Activated naive CD4-positive, alpha-beta T cell treated with anti-CD3 and anti-CD28 coated beads, Interleukin-2, amount 50 U/mL, for 16 hours (primary cell): ENCODE results near the gene GALR3.
A peak's percentile ranks its signal among the peaks of the same experiment; 100 is the strongest.

Experiments
- DNase-seq: peaks from one replicate; pipeline ENCODE4 v3.0.0-alpha.2; 2020

The GALR3 gene

DNA sequence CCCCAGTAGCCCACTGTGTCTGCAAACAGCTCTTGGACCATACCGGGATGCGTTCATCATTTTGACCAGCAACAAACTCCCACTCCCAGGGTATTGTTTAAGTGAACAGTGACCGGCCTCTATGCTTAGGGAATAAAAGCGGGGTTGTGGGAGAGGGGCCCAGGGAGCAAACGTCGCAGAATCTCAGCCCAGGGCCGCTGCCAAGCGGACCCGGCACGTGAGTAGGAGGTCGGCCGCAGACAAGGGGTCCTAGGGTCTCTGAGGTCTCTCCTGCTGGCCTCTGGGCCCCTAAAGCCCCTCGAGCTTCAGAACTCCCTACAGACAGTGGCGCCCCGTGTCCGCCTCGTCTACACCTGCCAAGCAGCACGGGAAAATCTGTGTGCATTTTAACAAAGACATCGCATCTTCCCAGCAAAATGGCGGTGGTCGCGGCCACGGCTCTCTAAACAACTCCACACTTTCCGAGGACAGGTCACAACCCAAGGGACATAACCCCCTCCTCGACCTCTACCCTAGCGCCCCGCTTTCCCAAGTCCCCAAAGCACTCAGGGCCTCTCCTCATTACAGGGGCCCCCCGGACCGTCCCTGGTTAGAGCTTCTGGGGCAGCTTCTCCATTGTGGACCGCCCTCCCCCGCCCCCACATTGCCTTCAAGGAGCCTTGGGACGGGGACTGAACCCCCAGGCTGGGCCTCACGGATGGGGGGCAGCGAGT is 19.4 kb upstream of the GALR3 start:
- no peak for DNase-seq

GRCh38 chr22:37804352-37804880 is 18.8 kb upstream of the GALR3 start:
- no peak for DNase-seq

- peak; percentile 77 for DNase-seq
Observed at GRCh38 chr22:37804881-37805809, 18.0 kb upstream of the GALR3 start.

DNA sequence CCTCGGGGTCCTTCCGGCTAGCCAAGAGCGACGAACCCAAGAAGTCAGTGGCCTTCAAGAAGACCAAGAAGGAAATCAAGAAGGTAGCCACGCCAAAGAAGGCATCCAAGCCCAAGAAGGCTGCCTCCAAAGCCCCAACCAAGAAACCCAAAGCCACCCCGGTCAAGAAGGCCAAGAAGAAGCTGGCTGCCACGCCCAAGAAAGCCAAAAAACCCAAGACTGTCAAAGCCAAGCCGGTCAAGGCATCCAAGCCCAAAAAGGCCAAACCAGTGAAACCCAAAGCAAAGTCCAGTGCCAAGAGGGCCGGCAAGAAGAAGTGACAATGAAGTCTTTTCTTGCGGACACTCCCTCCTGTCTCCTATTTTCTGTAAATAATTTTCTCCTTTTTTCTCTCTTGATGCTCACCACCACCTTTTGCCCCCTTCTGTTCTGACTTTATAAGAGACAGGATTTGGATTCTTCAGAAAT is 17.3 kb upstream of the GALR3 start:
- no peak for DNase-seq

DNA sequence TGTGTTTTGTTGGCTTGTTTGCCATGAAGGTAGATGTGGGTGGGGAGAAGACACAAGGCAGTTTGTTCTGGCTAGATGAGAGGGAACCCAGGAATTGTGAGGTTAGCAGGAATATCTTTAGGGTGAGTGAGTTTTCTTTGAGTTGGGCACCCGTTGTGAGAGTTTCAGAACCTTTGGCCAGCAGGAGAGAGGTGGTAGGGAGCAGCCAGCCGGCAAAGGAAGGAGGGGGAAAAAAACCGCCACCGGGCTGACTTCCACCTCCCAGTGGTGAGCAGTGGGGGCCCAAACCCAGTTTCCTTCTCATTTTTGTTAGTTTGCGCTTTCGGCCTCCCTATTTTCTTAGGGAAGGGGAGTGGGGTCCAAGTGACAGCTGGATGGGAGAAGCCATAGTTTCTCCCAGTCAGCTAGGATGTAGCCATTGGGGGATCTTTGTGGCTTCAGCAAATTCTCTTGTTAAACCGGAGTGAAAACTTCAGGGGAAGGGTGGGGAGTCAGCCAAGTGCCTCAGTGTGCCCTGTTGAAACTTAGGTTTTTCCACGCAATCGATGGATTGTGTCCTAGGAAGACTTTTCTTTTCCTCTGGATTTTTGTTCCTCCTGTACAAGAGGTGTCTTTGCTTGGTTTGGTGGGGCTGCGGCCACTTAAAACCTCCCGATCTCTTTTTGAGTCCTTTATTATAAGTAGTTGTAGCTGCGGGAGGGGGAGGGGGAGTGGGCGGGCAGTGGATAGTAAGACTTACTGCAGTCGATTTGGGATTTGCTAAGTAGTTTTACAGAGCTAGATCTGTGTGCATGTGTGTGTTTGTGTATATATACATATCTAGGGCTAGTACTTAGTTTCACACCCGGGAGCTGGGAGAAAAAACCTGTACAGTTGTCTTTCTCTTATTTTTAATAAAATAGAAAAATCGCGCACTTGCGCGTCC is 16.5 kb upstream of the GALR3 start:
- no peak for DNase-seq

DNA sequence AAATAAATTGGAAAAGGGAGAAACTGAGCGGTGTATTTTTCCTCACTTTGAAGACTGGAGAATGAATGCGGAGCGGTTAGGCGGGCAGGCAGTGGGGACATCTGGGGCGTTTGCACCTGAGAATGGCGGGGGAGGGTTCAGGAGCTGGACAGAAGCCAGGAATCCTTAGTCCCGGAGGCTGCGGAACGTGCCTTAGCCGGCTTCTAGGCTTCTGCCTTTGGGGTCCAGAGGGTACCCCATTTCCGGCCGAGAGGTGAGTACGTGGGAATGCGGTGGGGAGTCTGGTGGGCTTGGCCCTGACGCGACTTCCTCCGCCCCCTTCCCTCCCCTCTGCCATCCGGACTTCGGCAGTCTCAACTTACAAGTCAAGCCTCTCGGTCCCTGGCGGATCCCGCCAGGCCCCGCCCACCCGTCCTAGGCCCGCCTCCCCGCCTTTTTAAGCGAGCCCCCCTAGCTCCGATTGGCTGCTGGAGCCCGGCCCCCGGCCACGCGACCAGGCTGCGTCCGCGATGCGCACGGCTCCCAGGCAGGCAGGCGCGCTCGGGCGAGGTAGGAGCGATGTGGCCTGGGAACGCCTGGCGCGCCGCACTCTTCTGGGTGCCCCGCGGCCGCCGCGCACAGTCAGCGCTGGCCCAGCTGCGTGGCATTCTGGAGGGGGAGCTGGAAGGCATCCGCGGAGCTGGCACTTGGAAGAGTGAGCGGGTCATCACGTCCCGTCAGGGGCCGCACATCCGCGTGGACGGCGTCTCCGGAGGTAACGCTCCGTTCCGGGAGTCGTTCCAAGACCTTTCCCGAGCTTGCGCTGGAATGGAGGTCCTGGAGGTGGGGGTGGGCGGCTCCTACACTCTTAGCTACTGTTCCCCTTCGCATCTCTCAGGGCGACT is 15.5 kb upstream of the GALR3 start, which contains the start of gene GCAT:
TSS of gene GCAT (plus strand) at position 525 of the 884 bp plus-strand sequence. CDS start at position 559, 34 bp downstream.
- peak; percentile 89 for DNase-seq

- no peak for DNase-seq
Observed at GRCh38 chr22:37808294-37808657, 14.9 kb upstream of the GALR3 start.

DNA sequence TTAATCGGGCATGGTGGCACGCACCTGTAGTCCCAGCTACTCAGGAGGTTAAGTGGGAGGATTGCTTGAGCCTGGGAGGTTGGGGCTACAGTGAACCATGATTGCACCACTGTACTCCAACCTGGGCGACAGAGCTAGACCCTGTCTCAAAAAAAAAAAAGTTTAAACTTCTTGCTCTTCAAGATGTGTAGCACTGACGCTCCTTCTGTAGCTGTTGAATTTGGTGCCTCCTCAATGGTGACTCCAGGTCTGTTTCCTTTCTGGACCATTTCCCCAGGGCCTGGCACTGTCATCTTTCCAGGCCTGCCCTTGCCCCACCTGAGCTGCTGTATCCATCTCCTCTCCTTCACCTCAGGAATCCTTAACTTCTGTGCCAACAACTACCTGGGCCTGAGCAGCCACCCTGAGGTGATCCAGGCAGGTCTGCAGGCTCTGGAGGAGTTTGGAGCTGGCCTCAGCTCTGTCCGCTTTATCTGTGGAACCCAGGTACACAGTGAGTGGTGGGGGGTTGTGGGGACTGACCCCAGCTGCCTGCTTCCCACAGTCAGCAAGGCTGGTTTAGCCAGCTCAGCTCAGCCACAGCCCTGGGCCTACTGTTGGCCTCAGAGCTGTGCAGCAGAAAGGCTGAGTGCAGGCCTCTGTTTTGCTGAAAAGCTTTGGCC is 13.4 kb upstream of the GALR3 start:
- no peak for DNase-seq

DNA sequence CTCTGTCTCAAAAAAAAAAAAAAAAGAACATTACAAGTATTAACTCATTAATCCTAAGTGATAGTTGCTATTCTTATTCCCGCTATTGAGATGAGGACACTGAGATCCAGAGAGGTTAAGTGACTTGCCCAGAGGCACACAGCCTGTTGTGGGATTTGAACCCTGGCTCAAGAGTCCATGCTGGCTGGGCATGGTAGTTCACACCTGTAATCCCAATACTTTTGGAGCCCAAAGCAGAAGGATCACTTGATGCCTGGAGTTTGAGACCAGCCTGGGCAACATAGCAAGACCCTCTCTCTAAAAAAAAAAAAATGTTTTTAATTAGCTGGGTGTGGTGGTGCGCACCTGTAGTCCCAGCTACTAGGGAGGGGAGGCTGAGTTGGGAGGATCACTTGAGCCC is 11.3 kb upstream of the GALR3 start:
- DNase-seq: no peak

GRCh38 chr22:37812869-37813678 is 10.1 kb upstream of the GALR3 start:
- no peak for DNase-seq

- no peak for DNase-seq
Observed at GRCh38 chr22:37815593-37815992, 7.6 kb upstream of the GALR3 start.

DNA sequence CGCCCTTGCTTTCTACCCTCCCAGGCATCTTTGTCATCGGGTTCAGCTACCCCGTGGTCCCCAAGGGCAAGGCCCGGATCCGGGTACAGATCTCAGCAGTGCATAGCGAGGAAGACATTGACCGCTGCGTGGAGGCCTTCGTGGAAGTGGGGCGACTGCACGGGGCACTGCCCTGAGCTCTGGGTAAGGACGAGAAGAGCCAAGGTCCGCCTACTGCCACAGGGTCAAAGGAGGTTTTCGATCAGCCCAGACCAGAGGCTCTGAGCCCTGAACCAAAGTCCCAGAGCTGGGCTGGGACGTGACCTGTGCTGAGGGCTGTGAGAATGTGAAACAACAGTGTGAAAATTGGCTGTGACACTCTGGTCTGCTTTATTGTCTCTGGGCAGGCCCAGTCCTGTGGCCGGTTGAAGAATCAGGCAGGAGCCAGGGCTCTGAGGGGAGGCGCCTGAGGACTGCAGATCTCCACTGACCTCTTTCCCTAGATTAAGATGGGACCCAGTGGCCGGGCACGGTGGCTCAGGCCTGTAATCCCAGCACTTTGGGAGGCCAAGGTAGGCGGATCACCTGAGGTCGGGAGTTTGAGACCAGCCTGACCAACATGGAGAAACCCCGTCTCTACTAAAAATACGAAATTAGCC is 6.5 kb upstream of the GALR3 start:
- DNase-seq: no peak

DNA sequence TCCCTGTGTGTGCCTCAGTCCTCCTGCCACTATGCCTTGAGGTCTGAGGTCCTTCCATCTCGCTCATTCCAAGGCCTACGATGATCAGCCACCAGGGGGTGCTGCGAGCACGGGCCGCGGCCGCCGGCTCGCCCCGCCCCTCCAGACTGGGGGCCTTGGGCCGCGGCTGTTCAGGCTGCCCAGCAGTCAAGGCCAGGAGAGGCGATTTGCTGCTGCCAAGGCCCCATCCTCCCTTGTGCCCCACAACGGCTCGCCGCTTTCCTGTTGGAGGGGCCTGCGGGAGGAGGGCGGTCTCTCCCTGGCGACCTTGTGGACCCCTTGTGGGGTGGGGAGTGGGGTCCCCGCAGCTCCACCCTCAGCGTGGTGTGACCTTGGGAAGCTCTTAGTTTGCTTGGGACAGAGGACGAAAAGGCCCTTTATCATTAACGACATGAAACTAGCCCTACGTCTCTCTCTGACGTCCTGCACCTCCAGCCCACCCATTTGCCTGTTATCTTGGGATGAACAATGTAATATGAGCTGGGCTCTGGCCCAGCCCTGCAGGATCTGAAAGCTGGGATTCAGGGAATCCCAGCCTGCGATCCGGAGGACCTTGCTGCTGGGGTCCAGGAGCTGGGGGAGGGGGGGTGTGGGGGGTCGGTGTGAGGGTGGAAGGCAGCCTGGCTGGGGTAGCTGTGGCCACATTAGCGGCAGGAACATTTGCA is 5.3 kb upstream of the GALR3 start:
- peak; percentile 83 for DNase-seq

- peak; percentile 70 for DNase-seq
Observed at GRCh38 chr22:37818409-37819104, 4.6 kb upstream of the GALR3 start.

DNA sequence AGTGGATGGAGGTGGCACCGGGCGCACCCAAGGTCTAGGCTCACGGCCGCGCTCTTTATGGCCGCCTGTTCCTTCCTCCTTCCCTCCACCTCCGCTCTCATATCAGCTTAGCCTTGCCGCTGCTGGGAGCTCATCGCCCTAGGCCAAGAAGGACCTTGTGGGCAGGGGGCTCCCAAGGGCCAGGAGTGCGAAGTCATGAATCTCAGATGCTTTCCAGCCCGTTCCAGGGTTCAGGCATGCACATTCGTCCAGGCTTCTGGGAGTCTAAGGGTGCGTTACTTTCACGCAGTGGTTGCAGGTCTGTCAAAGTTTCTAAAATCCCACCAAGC is 4.1 kb upstream of the GALR3 start:
- DNase-seq: no peak

GRCh38 chr22:37820350-37820749 is 2.8 kb upstream of the GALR3 start:
- DNase-seq: no peak

DNA sequence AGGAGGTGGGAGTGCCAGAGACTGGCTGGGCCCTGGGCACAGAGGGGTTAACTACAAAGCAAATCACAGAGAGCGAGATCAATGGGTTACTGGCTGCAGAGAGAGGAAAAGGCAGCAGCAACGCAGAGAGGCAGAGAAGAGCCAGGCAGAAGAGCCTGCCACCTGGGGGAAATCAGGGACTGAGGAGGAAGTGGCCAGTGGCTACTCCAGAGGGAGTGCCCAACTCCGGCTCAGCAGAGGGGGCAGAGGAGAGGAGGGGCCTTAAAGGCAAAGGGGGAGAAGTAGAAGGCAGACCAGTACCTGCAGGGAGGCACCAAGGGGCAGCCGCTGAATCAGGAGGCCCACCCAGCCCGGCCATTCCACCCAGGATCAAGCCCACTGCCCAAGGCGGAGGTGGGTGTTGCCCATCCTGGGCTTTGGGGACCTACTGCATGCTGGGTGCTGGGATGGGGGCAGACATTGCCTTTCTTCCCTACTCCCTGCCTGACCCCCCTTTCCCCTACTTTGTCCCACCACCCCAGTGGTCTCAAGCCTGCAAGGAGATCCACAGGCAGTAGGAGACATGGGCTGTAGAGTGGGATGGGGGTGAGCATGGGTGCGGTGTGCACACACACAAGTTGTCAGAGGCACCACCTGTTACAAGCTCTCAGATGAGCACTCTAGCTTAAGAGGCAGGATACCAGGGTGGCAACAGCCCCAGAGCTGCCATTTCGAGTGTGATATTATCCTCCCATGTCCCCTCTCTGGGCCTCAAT is 926 bp upstream of the GALR3 start:
- DNase-seq: no peak
